GM12878 (cell line): ENCODE data around the gene C11orf52. TPM values are rescaled to one million over a fixed set of nuclear protein-coding genes. Genes with fewer than 3 reads are reported as not detected.

Source experiments
- BCLAF1 ChIP-seq: fragments of 450-650 bp; IDR thresholded peaks from 2 replicates; pipeline ENCODE4 v1.6.1; 2017; ENCODE audit warnings: antibody characterized with exemption, mild to moderate bottlenecking, moderate library complexity
- BHLHE40 ChIP-seq, 2 experiments: fragments of 450-650 bp in 1 of 2; IDR thresholded peaks; 2 replicates each; pipeline ENCODE4 v1.6.1; 2011 to 2017; ENCODE audit warnings: low read depth in 2 of 2, borderline replicate concordance in 1 of 2, improper control_type of control experiment in 1 of 2, low read length in 1 of 2, mild to moderate bottlenecking in 1 of 2
- BRCA1 ChIP-seq: IDR thresholded peaks from 2 replicates; pipeline ENCODE4 v1.6.1; 2011; ENCODE audit warnings: low read depth, low read length, improper control_type of control experiment
- CBX5 ChIP-seq: sonication (generic); IDR thresholded peaks from 2 replicates; pipeline ENCODE4 v1.6.1; 2016; ENCODE audit warnings: low read depth, moderate library complexity, mild to moderate bottlenecking, inconsistent platforms
- IRF4 ChIP-seq: IDR thresholded peaks from 2 replicates; pipeline ENCODE4 v1.6.1; 2011; ENCODE audit warnings: low read depth, low read length
- MTA2 ChIP-seq: fragments of 450-650 bp; IDR thresholded peaks from 2 replicates; pipeline ENCODE4 v1.6.1; 2016; ENCODE audit warnings: low read depth, mild to moderate bottlenecking, moderate library complexity
- RCOR1 ChIP-seq: conservative IDR thresholded peaks from 2 replicates; pipeline ENCODE4 v1.6.1; 2012; ENCODE audit warnings: low read depth, low read length, improper control_type of control experiment
- RFX5 ChIP-seq: IDR thresholded peaks from 2 replicates; pipeline ENCODE4 v1.6.1; 2011; ENCODE audit warnings: low read depth, low read length, improper control_type of control experiment
- SPI1 ChIP-seq: IDR thresholded peaks from 2 replicates; pipeline ENCODE4 v1.6.1; 2011; ENCODE audit warnings: low read depth, mild to moderate bottlenecking, low read length, moderate library complexity, borderline replicate concordance; ENCODE audit not compliant: insufficient read depth
- ZBTB40 ChIP-seq: fragments of 450-650 bp; IDR thresholded peaks from 2 replicates; pipeline ENCODE4 v1.6.1; 2016; ENCODE audit warnings: mild to moderate bottlenecking, moderate library complexity, borderline replicate concordance
- ZZZ3 ChIP-seq: IDR thresholded peaks from 2 replicates; pipeline ENCODE4 v1.6.1; 2011; ENCODE audit warnings: low read depth; ENCODE audit not compliant: control insufficient read depth, insufficient read length
- polyA plus RNA-seq, 11 experiments: library from polyadenylated mRNA; depleted of rRNA in 4 of 11; unstranded in 6 of 11; stranded (reverse) in 5 of 11; fragments of >200 nt; fragmentation: Nextera tagmentation in 4 of 11; fragmentation: Illumina TruSeq in 1 of 11; extraction: Ambion mirVana in 4 of 11; extraction: Trizol in 1 of 11; gene quantifications; 1 replicate in 1 of 11; 2 replicates in 10 of 11; pipeline versions ENCODE4 v1.2.1 to v1.2.3, GENCODE V29; 2011 to 2016; ENCODE audit warnings: inconsistent platforms in 2 of 11, missing spikeins in 2 of 11, low read depth in 1 of 11
- total RNA-seq, 4 experiments: library from RNA; depleted of rRNA in 3 of 4; stranded (reverse); fragments of >200 nt in 3 of 4; fragmentation: Illumina TruSeq in 1 of 4; extraction: Trizol in 1 of 4; gene quantifications; 2 replicates each; pipeline versions ENCODE4 v1.2.1 to v1.2.3, GENCODE V29; 2013 to 2021
- TF ChIP-seq, protein P1 (sequence below), 3 experiments: IDR thresholded peaks in 2 of 3; conservative IDR thresholded peaks in 1 of 3; 2 replicates each; pipeline ENCODE4 v1.5.1; 2011; ENCODE audit warnings: low read depth in 3 of 3, low read length in 3 of 3, mild to moderate bottlenecking in 3 of 3, control low read depth in 2 of 3, moderate library complexity in 2 of 3, inconsistent platforms in 1 of 3, mixed read lengths in 1 of 3; ENCODE audit not compliant: control insufficient read depth in 2 of 3, insufficient read depth in 1 of 3; ENCODE audit errors: extremely low read depth in 1 of 3
- TF ChIP-seq, protein P2 (sequence below): IDR thresholded peaks from 2 replicates; pipeline ENCODE4 v1.6.1; 2011; ENCODE audit warnings: borderline replicate concordance, low read depth, mild to moderate bottlenecking, moderate library complexity, mixed read lengths, low read length; ENCODE audit not compliant: insufficient read depth; ENCODE audit errors: extremely low read length
- TF ChIP-seq, protein P3 (sequence below): fragments of 450-650 bp; IDR thresholded peaks from 2 replicates; pipeline ENCODE4 v1.6.1; 2017; ENCODE audit warnings: borderline replicate concordance

C11orf52 gene
- total and polyA plus RNA-seq, 10 of the 15 experiments (the other 5 are each of a cell fraction or from before 2014, with no cell fraction given), result not detected

- no peak for TF ChIP-seq ZBTB40
- TF ChIP-seq, protein P1, sequence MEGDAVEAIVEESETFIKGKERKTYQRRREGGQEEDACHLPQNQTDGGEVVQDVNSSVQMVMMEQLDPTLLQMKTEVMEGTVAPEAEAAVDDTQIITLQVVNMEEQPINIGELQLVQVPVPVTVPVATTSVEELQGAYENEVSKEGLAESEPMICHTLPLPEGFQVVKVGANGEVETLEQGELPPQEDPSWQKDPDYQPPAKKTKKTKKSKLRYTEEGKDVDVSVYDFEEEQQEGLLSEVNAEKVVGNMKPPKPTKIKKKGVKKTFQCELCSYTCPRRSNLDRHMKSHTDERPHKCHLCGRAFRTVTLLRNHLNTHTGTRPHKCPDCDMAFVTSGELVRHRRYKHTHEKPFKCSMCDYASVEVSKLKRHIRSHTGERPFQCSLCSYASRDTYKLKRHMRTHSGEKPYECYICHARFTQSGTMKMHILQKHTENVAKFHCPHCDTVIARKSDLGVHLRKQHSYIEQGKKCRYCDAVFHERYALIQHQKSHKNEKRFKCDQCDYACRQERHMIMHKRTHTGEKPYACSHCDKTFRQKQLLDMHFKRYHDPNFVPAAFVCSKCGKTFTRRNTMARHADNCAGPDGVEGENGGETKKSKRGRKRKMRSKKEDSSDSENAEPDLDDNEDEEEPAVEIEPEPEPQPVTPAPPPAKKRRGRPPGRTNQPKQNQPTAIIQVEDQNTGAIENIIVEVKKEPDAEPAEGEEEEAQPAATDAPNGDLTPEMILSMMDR (IDR thresholded peaks at IDR 0.05 in 2 of 3, conservative IDR thresholded peaks at IDR 0.05 in 1 of 3; ENCODE audit: control insufficient read depth in 2 of 3, extremely low read depth in 1 of 3, insufficient read depth in 1 of 3, low read depth in 3 of 3, low read length in 3 of 3), result no peak
- TF ChIP-seq BHLHE40 (IDR thresholded peaks at IDR 0.05; ENCODE audit: borderline replicate concordance in 1 of 2, low read depth in 2 of 2, low read length in 1 of 2), result no peak
- TF ChIP-seq, protein P2, sequence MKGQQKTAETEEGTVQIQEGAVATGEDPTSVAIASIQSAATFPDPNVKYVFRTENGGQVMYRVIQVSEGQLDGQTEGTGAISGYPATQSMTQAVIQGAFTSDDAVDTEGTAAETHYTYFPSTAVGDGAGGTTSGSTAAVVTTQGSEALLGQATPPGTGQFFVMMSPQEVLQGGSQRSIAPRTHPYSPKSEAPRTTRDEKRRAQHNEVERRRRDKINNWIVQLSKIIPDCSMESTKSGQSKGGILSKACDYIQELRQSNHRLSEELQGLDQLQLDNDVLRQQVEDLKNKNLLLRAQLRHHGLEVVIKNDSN, result no peak
- TF ChIP-seq CBX5, result no peak
- no peak for TF ChIP-seq BCLAF1
- TF ChIP-seq MTA2, result peak; percentile 37; the same call in 1 of the 2 replicates
- TF ChIP-seq ZZZ3, result no peak
- no peak for TF ChIP-seq IRF4
- peak; percentile 60 for TF ChIP-seq SPI1
- TF ChIP-seq BRCA1, result no peak
- TF ChIP-seq, protein P3, sequence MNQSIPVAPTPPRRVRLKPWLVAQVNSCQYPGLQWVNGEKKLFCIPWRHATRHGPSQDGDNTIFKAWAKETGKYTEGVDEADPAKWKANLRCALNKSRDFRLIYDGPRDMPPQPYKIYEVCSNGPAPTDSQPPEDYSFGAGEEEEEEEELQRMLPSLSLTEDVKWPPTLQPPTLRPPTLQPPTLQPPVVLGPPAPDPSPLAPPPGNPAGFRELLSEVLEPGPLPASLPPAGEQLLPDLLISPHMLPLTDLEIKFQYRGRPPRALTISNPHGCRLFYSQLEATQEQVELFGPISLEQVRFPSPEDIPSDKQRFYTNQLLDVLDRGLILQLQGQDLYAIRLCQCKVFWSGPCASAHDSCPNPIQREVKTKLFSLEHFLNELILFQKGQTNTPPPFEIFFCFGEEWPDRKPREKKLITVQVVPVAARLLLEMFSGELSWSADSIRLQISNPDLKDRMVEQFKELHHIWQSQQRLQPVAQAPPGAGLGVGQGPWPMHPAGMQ, result no peak
- TF ChIP-seq RCOR1, result no peak
- TF ChIP-seq RFX5, result no peak
These were observed 28.4 kb downstream of the C11orf52 start (continued) for GRCh38 chr11:111947143-111947542.
